Activated CD4-positive, alpha-beta T cell treated with anti-CD3 and anti-CD28 coated beads for 36 hours (primary cell): ENCODE measurements around the gene MAP4K4. TPM values are rescaled to one million over a fixed set of nuclear protein-coding genes. Genes with fewer than 3 reads are reported as not detected.

Experiments
- ATAC-seq: fragments of 200-7000 bp; cut with Tn5 transposase; one replicate; pipeline ENCODE4 v1.10.0; 2021; ENCODE audit warnings: mild to moderate bottlenecking, moderate library complexity
- CTCF ChIA-PET: fragments of 350-600 bp; sonication (Branson Sonifier 250); formaldehyde crosslinking; loops from one replicate; lab custom pipeline; 2021; ENCODE audit warnings: antibody characterized with exemption; lab: Charles Lee
- POLR2A ChIA-PET: fragments of 350-600 bp; sonication (Branson Sonifier 250); formaldehyde crosslinking; loops from one replicate; lab custom pipeline; 2021; ENCODE audit warnings: antibody characterized with exemption, inconsistent platforms; lab: Charles Lee
- DNase-seq: peaks from one replicate; pipeline ENCODE4 v3.0.0-alpha.2; 2020
- H3K27ac Mint-ChIP-seq: one replicate; pipeline ENCODE4 v1.8.0; 2021; ENCODE audit warnings: mixed read lengths
- H3K27me3 Mint-ChIP-seq: one replicate; pipeline ENCODE4 v1.8.0; 2021; ENCODE audit warnings: mixed read lengths
- H3K36me3 Mint-ChIP-seq: one replicate; pipeline ENCODE4 v1.8.0; 2021; ENCODE audit warnings: low read depth, mixed read lengths
- H3K4me1 Mint-ChIP-seq: one replicate; pipeline ENCODE4 v1.8.0; 2021; ENCODE audit warnings: mixed read lengths
- H3K4me3 Mint-ChIP-seq: one replicate; pipeline ENCODE4 v1.8.0; 2021; ENCODE audit warnings: mild to moderate bottlenecking, moderate library complexity, mixed read lengths
- H3K9me3 Mint-ChIP-seq: one replicate; pipeline ENCODE4 v1.8.0; 2021; ENCODE audit warnings: low read depth, mixed read lengths
- intact Hi-C, 2 experiments: fragments of 100-400 bp; cut with DNase I in 1 of 2; cut with micrococcal nuclease in 1 of 2; formaldehyde crosslinking; loops; one replicate each; pipeline versions ENCODE4 v1.14.2 to v1.15.1; 2022 to 2024; cut with DNase I, micrococcal nuclease
- total RNA-seq, 2 experiments: library from RNA; stranded (reverse); gene quantifications; one replicate each; pipeline ENCODE4 v1.2.3, GENCODE V29; 2021

The MAP4K4 gene
- total RNA-seq, 2 experiments from 2014 or later: 62.3 to 70.2 TPM

- Mint-ChIP-seq H3K4me3 (no peak overlapping the region), H3K4me1 (peaks cover 75% of the 10 kb centered on the region), H3K36me3 (peaks cover 8% of the 10 kb centered on the region), H3K27me3 (no peaks in the 10 kb centered on the region), H3K9me3 (no peaks in the 10 kb centered on the region), H3K27ac (no peak overlapping the region)
- intact Hi-C loops: loop anchor here in 1 of 2 experiments (1.0 kb wide), 1 partner anchor 9 kb away; no protein-coding TSS in a partner anchor
- ATAC-seq (no peak), DNase-seq (no peak)
- ChIA-PET POLR2A (interaction anchor here (0.6 kb wide), 1 partner anchor 31 kb away, joined by 3 read pairs; no protein-coding TSS in a partner anchor), CTCF (interaction anchor here (0.6 to 3.5 kb wide), 4 partner anchors 9 to 97 kb away, joined by 3 to 20 read pairs (median 5); no protein-coding TSS in a partner anchor)
Measured at GRCh38 chr2:101814752-101815151, 117.2 kb downstream of the MAP4K4 start.

DNA sequence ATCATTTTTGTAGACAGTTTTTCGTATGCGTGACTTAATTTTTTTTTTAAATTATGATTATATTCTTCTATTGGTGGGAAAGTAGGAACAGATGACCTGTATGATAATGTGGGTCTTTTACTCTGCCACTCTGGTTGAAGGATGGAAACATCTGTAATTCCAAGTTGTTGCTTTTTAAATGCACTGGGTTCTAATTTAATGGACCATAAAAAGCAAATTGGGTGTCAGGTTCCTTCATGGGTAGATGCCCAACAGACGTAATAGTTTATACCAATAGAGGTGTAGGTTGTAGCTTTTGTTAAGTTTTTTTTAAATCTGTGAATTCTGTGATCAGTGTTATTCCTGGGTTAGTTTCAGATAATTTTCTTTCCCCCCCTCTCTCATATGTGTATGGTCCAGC lies 117.6 kb downstream of the MAP4K4 start:
- peaks cover 8% of the 10 kb centered on the region for H3K36me3 Mint-ChIP-seq
- H3K4me1 Mint-ChIP-seq: peaks cover 77% of the 10 kb centered on the region
- H3K9me3 Mint-ChIP-seq: no peaks in the 10 kb centered on the region
- H3K4me3 Mint-ChIP-seq: no peak overlapping the region
- intact Hi-C loops: no loop called here
- H3K27ac Mint-ChIP-seq: no peak overlapping the region
- CTCF ChIA-PET: interaction anchor here (0.7 to 3.5 kb wide), 3 partner anchors 8 to 19 kb away, joined by 3 to 20 read pairs (median 3); no protein-coding TSS in a partner anchor
- POLR2A ChIA-PET: no interaction called here
- DNase-seq: no peak
- no peak for ATAC-seq
- no peaks in the 10 kb centered on the region for H3K27me3 Mint-ChIP-seq

DNA sequence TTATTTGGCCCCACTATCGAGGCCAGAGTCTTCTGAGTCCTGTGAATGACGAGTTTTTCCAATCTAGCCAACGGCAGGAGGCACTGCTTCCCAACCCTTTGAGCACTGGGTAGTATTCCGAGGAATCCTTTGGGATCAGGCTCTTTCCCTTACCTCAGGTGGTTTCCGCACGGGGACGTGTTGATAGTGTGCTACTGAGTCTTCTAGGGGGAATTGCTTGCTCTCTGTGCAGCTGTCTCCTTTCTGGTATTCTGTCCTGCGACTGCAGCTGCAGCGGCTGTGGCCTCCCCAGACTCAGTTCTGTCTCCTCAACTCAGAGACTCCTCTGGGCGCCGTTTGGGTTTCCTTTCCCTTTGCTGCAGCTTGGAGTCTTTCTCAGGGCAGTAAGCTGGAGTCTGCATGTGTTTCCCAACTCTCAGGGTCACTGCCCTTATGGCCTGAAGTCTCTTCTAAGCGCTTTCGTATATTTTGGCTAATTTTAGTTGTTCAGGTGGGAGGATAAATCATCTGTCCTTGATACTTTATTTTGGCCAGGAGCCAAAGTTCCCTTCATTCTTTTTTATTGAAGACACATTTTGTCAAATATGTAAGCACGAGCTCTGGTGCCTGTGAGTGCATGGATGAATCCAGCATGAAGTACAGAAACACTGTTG lies 118.4 kb downstream of the MAP4K4 start:
- no peak overlapping the region for H3K4me3 Mint-ChIP-seq
- CTCF ChIA-PET: interaction anchor here (0.6 to 3.5 kb wide), 5 partner anchors 8 to 32 kb away, joined by 3 to 20 read pairs (median 3); no protein-coding TSS in a partner anchor
- no peaks in the 10 kb centered on the region for H3K27me3 Mint-ChIP-seq
- peaks cover 84% of the 10 kb centered on the region for H3K4me1 Mint-ChIP-seq
- no peaks in the 10 kb centered on the region for H3K9me3 Mint-ChIP-seq
- intact Hi-C loops: no loop called here
- H3K36me3 Mint-ChIP-seq: peaks cover 8% of the 10 kb centered on the region
- ATAC-seq (no peak), DNase-seq (no peak)
- H3K27ac Mint-ChIP-seq: no peak overlapping the region
- POLR2A ChIA-PET: no interaction called here

DNA sequence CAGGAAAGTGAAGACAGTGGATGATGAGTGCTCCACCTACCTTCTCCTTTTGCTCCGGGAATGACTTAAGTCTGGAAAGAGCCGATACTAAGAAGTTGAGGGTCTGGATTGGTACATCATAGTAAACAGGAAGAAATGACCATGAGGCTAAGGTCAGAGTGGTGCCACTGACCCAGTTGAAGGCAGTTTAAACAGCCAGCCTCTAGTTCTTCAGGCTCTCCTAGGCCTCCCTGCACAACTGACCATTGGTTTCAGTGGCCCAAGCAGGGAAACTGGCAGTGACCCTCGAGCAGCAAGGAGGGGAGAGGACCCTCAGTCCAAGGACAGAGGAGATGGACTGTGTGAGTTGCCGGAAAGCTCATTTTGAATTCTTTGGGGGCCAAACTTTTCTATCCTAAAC lies 119.1 kb downstream of the MAP4K4 start:
- CTCF ChIA-PET: interaction anchor here (1.0 kb wide), 1 partner anchor 33 kb away, joined by 3 read pairs; no protein-coding TSS in a partner anchor
- intact Hi-C loops: no loop called here
- H3K4me3 Mint-ChIP-seq: no peak overlapping the region
- ATAC-seq (no peak), DNase-seq (no peak)
- no peaks in the 10 kb centered on the region for H3K27me3 Mint-ChIP-seq
- H3K36me3 Mint-ChIP-seq: peaks cover 9% of the 10 kb centered on the region
- no peaks in the 10 kb centered on the region for H3K9me3 Mint-ChIP-seq
- POLR2A ChIA-PET: no interaction called here
- H3K27ac Mint-ChIP-seq: no peak overlapping the region
- peaks cover 87% of the 10 kb centered on the region for H3K4me1 Mint-ChIP-seq

DNA sequence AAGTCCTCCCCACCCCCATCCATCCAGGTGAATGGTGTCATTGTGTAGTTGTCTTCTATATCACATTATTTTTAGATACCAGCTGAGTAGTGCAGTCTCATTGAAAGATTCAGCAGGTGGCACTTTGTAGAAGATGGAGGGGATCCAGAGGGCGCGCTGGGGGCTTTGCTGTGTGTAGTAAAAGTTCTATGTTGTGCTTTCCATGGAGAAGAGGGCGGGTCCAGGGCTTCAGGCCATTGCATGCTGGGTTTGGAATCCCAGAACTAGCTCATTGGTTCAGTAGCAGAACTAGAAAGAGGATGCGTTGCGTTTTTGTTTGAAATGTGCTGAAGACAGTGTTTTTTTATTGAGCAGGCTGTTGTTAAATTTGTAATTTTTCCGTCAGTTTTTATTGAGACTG lies 120.0 kb downstream of the MAP4K4 start:
- POLR2A ChIA-PET: no interaction called here
- ATAC-seq (no peak), DNase-seq (no peak)
- H3K4me3 Mint-ChIP-seq: no peak overlapping the region
- intact Hi-C loops: no loop called here
- peaks cover 79% of the 10 kb centered on the region for H3K4me1 Mint-ChIP-seq
- no peaks in the 10 kb centered on the region for H3K27me3 Mint-ChIP-seq
- H3K27ac Mint-ChIP-seq: no peak overlapping the region
- H3K9me3 Mint-ChIP-seq: no peaks in the 10 kb centered on the region
- peaks cover 6% of the 10 kb centered on the region for H3K36me3 Mint-ChIP-seq
- CTCF ChIA-PET: interaction anchor here (0.6 to 2.0 kb wide), 2 partner anchors 10 to 126 kb away, joined by 3 to 6 read pairs; no protein-coding TSS in a partner anchor

DNA sequence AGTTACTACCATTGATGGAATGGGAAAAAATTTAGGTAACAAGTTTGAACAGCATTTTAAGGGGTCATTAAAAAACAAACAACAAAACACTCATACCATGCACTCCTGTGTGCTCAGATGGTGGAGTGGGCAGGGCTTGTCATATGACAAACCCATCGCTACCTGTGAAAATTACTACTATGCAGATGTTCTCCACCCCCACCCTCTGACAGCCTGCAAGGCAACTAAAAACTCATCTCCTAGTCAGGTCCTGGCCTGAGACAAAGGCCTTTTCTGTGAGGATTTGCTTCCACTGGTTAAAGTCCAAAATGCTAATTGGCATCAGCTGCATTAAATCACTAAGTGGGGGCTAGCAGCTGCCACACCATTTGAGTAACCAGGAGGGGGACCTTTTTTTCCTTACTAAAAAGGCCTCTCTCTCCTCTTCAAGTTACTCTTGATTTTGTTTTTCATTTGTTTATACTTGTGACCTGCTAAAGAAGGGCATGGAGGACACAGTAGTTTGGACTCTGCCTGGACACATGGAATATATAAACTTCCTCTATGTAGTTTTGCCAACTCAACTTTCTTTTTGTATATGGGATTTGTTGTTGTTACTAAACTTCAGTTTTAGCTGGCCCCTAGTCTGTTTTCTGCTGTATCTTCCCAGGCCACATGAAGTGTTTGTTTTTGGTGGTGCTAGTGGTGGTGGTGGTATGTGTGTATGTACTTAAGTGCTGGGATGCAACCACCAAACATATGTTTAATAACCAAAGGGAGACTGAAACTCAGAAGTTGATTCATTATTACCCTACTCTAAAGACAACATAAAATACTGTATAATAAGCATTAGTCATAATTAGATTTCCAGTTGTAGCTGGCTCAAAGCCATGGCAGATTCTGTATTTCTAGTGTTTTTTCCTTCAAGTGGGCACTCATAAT lies 121.3 kb downstream of the MAP4K4 start:
- H3K4me3 Mint-ChIP-seq: no peak overlapping the region
- peaks cover 85% of the 10 kb centered on the region for H3K4me1 Mint-ChIP-seq
- ATAC-seq: peak; percentile 47
- peaks cover 6% of the 10 kb centered on the region for H3K36me3 Mint-ChIP-seq
- H3K9me3 Mint-ChIP-seq: no peaks in the 10 kb centered on the region
- POLR2A ChIA-PET: interaction anchor here (0.6 kb wide), 1 partner anchor 30 kb away, joined by 7 read pairs; no protein-coding TSS in a partner anchor
- intact Hi-C loops: no loop called here
- peak overlapping the region; percentile 65 for H3K27ac Mint-ChIP-seq
- CTCF ChIA-PET: interaction anchor here (0.7 to 2.0 kb wide), 4 partner anchors 8 to 470 kb away, joined by 3 to 6 read pairs (median 4); no protein-coding TSS in a partner anchor
- no peaks in the 10 kb centered on the region for H3K27me3 Mint-ChIP-seq
- peak; percentile 42 for DNase-seq

- DNase-seq: peak; percentile 48
- H3K27me3 Mint-ChIP-seq: no peaks in the 10 kb centered on the region
- intact Hi-C loops: loop anchor here in 1 of 2 experiments (5.0 kb wide), 1 partner anchor 38 kb away; no protein-coding TSS in a partner anchor
- H3K27ac Mint-ChIP-seq: no peak overlapping the region
- H3K4me3 Mint-ChIP-seq: no peak overlapping the region
- POLR2A ChIA-PET: no interaction called here
- CTCF ChIA-PET: interaction anchor here (1.0 to 2.0 kb wide), 2 partner anchors 10 to 41 kb away, joined by 3 to 6 read pairs; no protein-coding TSS in a partner anchor
- peak; percentile 54 for ATAC-seq
- no peaks in the 10 kb centered on the region for H3K9me3 Mint-ChIP-seq
- H3K4me1 Mint-ChIP-seq: peaks cover 75% of the 10 kb centered on the region
- peaks cover 3% of the 10 kb centered on the region for H3K36me3 Mint-ChIP-seq
Measured at GRCh38 chr2:101820519-101820918, 123.0 kb downstream of the MAP4K4 start.

DNA sequence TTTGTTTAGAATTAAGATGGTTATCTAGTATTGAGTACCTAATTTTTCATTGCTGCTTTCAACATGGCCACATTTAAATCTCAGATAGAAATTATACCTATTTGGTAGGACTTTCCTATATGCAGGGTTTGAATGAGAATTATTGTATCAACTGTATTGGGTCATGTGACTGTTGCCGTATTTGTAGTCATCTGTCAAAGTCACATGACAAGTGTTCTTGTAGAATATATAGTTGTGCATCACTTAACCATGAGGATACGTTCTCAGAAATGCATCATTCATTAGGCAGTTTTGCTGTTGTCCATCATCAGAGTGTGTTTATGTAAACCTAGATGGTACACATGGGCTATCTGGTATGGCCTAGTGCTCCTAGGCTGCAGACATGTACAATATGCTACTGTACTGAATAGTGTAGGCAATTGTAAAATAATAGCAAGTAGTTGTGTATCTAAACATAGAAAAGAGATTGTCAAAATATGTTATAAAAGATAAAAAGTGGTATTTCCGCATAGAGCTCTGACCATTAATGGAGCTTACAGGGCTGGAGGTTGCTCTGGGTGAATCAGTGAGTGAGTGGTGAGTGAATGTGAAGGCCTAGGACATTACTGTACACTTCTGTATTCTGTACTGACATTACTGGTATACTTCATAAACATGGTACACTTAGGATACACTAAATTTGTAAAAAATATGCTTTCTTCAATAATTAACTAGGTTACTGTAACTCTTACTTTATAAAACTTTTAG lies 123.7 kb downstream of the MAP4K4 start:
- Mint-ChIP-seq H3K4me3 (no peak overlapping the region), H3K27me3 (no peaks in the 10 kb centered on the region), H3K36me3 (peaks cover 7% of the 10 kb centered on the region), H3K27ac (peak overlapping the region; percentile 4), H3K4me1 (peaks cover 72% of the 10 kb centered on the region), H3K9me3 (no peaks in the 10 kb centered on the region)
- ATAC-seq (no peak), DNase-seq (no peak)
- CTCF ChIA-PET: interaction anchor here (0.7 to 2.1 kb wide), 9 partner anchors 10 to 102 kb away, joined by 3 to 13 read pairs (median 4); no protein-coding TSS in a partner anchor
- intact Hi-C loops: loop anchor here in 1 of 2 experiments (5.0 kb wide), 1 partner anchor 39 kb away; no protein-coding TSS in a partner anchor
- POLR2A ChIA-PET: interaction anchor here (0.6 kb wide), 1 partner anchor 236 kb away, joined by 6 read pairs; no protein-coding TSS in a partner anchor

- no peak overlapping the region for H3K4me3 Mint-ChIP-seq
Measured at GRCh38 chr2:101821828-101822458, 124.4 kb downstream of the MAP4K4 start.

DNA sequence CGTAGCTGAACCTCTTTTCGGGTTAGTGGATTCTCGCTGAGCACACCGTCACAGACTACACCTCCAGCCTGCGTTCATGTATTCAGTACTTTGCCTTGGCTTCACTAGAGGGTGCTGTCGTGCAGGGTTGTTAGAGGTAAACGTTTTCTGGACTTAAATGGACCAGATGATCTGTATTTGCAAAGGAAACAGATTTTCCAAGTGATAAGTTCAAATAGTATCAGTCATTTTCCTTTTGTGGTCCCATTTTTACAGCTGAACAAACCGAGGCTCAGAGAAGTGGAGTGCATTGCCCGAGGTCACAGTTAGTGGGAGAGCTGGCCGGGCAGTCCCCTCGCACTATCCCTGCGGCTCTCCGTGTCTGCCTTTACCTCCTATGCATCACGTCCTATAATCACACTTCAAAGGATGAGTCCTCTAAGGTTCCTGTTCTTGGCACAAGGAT lies 125.9 kb downstream of the MAP4K4 start:
- DNase-seq (peak; percentile 83), ATAC-seq (peak; percentile 79)
- ChIA-PET POLR2A (no interaction called here), CTCF (interaction anchor here (0.6 to 2.1 kb wide), 20 partner anchors 9 to 435 kb away, joined by 3 to 20 read pairs (median 4); no protein-coding TSS in a partner anchor)
- intact Hi-C loops: loop anchor here (1.0 to 5.0 kb wide), 4 partner anchors 9 to 127 kb away; partner anchors contain the start of gene MAP4K4 (in 1 of the 2)
- Mint-ChIP-seq H3K27me3 (no peaks in the 10 kb centered on the region), H3K4me1 (peaks cover 73% of the 10 kb centered on the region), H3K27ac (peak overlapping the region; percentile 83), H3K9me3 (no peaks in the 10 kb centered on the region), H3K36me3 (peaks cover 17% of the 10 kb centered on the region), H3K4me3 (peak overlapping the region; percentile 20)

More at GRCh38 chr2:101821828-101822458, 124.4 kb downstream of the MAP4K4 start:
- DNase-seq: no peak
- Mint-ChIP-seq H3K9me3 (no peaks in the 10 kb centered on the region), H3K27ac (no peak overlapping the region), H3K36me3 (peaks cover 11% of the 10 kb centered on the region), H3K27me3 (no peaks in the 10 kb centered on the region), H3K4me1 (peaks cover 73% of the 10 kb centered on the region)
- POLR2A ChIA-PET: no interaction called here
- no peak for ATAC-seq
- CTCF ChIA-PET: interaction anchor here (0.7 to 2.1 kb wide), 9 partner anchors 9 to 103 kb away, joined by 3 to 13 read pairs (median 4); no protein-coding TSS in a partner anchor
- intact Hi-C loops: loop anchor here (2.0 to 5.0 kb wide), 3 partner anchors 40 to 125 kb away; partner anchors contain the start of gene MAP4K4 (in 1 of the 2)
